ENCODE data around the gene ZNF23.

DNA sequence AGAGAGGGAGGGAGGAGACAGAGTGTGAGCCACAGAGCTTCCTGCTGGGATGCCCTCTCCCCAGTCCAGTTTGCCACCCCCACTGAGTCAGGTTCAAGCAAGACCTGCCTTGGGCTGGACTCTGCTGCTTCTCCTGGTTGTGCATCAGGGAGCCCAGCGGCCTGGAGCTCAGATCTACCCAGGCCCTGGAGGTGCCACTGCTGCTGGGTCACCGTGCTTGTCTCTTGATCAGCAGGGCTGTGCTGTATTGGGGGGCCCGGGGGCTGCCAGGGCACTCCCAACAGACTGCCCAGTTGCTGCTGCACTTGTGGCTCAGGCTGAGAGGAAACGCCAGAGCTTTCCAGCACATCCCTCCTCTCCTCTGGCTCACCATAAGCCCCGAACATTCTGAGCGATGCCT lies 29.1 kb downstream of the ZNF23 start:
- TF ChIP-seq, protein P1, sequence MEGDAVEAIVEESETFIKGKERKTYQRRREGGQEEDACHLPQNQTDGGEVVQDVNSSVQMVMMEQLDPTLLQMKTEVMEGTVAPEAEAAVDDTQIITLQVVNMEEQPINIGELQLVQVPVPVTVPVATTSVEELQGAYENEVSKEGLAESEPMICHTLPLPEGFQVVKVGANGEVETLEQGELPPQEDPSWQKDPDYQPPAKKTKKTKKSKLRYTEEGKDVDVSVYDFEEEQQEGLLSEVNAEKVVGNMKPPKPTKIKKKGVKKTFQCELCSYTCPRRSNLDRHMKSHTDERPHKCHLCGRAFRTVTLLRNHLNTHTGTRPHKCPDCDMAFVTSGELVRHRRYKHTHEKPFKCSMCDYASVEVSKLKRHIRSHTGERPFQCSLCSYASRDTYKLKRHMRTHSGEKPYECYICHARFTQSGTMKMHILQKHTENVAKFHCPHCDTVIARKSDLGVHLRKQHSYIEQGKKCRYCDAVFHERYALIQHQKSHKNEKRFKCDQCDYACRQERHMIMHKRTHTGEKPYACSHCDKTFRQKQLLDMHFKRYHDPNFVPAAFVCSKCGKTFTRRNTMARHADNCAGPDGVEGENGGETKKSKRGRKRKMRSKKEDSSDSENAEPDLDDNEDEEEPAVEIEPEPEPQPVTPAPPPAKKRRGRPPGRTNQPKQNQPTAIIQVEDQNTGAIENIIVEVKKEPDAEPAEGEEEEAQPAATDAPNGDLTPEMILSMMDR (IDR thresholded peaks at IDR 0.05): no peak
- TF ChIP-seq POLR2A (IDR thresholded peaks at IDR 0.05): no peak

Data from body of pancreas (tissue), 4 donors.